Activated CD4-positive, CD25-positive, alpha-beta regulatory T cell treated with anti-CD3 and anti-CD28 coated beads, Interleukin-2, amount 50 U/mL, for 16 hours (primary cell): Measurements from ENCODE around the gene GPR160.

Experiments
- DNase-seq: peaks from one replicate; pipeline ENCODE4 v3.0.0-alpha.2; 2020; ENCODE audit warnings: low read depth, low spot score

Gene GPR160

DNA sequence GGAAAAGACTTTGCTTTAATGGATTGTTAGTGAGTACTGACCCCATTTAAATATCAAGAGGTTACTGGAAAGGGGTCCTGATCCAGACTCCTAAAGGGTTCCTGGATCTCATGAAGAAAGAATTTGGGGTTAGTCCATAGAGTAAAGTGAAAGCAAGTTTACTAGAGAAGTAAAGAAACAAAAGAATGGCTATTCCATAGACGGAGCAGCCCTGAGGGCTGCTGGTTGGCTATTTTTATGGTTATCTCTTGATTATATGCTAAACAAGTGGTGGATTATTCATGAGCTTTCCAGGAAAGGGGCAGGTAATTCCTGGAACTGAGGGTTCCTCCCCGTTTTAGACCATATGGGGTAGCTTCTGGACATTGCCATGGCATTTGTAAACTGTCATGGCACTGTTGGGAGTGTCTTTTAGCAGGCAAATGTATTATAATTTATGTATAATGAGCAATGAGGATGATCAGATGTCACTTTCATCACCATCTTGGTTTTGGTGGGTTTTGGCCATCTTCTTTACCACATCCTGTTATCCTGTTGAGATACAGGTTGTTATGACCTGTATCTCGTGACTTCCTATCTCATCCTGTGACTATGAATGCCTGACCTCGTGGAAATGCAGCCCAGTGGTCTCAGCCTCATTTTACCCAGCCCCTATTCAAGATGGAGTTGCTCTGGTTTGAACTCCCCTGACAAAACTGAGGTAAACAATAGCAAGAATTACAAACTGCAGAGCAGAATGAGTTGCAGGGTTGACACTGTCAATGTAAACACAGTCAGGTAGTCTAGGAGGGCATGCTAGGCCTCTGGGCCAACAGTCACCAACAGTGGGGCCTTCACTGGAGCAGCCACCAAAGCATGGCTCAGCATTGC, 10.3 kb upstream of the GPR160 start:
- no peak for DNase-seq

DNA sequence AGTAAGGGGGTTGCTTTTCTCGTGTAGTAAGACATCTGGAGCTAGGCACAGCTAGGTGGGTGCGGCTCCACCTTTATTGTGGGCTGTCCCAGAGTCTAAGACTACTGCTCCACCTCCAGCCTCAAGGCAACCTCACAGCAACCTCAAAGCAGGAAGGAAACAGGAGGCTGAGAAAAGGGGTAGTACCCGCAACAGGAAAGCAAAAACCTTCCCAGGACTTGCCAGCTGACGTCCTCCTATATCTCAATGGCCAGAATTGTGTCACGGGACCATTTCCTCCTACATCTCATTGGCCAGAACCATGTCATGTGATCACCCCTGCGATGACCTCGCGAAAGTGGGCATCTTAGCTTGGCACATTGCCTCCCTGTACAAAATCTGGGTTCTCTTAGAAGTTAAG, 4.3 kb upstream of the GPR160 start:
- DNase-seq = no peak

DNA sequence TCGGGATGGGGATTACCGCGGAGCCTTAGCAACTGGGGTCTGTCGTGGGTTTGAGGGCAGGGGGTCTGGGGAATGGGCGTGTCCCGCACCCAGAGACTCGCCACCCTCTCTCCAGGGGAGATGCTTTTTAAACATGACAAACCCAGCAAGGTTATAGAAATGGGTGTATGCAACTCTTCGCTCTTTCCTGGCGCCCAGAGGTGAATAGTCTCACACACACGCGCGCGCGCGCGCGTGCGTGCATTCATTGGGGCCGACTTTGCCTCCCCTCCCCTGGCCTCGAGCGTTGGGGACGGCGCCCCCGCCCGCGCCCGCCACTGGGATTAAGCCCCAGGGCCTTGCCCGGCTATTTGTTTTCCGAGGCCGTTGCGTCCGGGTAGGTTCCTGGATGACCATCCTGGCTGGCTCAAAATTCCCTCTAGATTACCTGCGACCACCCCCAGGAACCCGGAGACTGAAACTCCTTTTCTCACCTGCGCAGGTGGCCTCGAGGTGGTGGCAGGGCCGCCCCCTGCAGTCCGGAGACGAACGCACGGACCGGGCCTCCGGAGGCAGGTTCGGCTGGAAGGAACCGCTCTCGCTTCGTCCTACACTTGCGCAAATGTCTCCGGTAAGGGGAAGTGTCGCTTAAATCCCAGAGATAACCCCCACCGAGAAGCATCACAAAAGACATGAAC, 777 bp downstream of the GPR160 start:
- no peak for DNase-seq

DNA sequence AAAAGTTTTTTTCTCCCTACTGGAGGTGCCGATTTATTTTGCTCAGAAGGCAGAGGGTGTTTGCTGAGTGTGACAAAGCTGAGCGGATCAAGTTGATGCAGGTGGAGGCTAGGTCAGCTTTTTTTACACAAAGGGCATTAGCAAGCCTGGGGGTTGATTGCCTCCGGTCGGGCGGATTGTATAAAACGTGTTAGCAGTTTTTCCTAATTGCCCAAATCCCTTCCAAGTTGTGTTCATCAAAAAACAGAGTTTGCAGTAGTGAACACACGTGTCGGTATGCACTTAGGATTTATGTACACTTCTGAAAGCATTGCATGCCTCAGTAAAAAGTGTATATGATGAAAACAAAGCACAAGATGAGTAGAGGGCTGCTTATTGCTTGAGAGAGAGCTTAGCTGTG, 2.6 kb downstream of the GPR160 start:
- DNase-seq = no peak

DNA sequence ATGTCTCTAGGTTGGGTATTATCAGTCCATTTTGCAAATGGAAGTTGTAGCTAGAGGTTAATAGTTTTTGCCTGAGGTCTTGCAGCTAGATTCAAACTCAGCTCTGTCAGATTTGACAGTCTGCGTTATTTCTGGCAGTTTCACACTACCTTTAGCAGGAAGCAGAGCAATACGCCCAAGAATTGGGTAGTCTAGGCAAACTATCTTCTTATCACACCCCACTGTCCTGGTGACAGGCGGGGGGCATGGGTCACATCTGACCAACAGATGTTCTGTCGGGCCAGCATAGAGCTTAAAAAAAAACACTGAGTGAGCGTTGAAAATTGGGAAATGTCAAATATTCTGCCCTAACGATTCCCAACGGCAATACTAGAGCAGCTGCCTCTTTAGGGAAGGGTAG, 5.7 kb downstream of the GPR160 start:
- no peak for DNase-seq

DNA sequence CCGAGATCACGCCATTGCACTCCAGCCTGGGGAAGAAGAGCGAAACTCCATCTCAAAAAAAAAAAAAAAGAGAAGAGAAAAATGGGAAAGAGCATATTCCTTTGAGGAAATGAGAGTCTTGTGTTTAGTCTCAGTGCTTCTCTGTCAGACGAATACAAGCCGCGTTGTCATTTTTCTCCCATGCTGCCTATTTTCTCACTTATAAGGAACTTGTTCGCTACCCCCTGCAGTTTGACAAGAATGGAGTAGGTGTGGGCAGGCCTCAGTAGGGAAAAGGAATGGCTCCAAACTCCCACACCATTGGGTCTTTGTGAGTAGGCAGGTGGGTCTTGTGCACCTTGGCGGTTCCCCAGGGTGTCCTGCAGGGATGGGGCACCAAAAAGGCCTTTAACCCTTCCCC, 6.5 kb downstream of the GPR160 start:
- no peak for DNase-seq

GRCh38 chr3:170044795-170045244, 7.0 kb downstream of the GPR160 start:
- no peak for DNase-seq

DNA sequence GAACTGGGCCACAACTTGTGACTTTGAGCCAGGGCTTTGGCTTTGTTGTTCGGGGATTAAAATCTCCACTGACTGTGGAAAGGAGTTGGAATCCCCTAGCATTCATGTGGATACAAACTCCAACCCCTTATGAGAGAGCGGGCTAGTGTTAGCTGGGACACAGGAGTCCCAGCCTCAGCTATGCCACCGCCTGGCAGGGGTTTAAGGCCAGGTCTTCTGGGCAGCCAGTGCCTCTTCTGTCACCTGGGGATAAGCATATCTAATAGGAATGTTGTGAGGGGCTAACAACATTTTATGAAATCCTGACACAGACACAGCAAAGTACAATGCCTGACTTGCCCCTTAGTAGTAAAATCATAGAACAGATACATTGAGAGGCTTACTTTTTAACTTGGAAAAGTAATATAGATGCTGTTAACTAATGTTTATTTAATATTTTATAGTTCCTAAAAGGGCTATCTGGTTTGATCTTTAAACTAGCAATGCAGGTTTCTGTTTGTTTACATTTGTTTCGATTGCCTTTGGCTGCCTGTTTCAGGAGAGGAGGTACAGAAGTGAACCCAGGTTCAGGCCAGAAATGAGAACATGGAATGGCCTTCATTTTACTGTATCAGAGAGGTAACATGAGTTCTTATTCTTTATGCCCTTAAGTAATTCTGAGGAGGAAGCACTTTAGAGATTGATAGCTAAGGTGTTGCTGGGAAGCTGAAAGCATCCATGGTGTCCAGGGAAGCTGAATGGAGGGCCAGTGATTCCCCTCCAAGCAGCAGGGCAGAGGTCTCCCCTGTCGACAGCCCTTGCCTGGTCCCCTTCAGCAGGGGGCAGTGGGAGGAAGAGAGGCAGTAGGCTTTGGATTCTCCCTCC, 8.7 kb downstream of the GPR160 start:
- DNase-seq = no peak

DNA sequence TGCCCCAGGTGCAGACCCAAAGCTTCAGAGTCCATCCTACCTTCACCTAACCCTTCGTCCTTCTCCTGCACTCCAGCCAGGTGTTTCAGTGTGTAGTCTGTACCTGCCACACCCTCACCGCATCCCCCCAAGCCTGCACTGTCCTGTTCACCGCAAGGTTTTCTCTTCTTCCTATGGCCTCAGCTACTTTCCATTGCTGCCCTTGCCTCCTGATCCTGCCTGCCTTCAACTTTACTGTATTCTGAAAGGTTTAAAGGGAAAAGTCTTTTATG, 9.3 kb downstream of the GPR160 start:
- DNase-seq = no peak

- DNase-seq = no peak
Observed at GRCh38 chr3:170049146-170050000, 11.6 kb downstream of the GPR160 start.

DNA sequence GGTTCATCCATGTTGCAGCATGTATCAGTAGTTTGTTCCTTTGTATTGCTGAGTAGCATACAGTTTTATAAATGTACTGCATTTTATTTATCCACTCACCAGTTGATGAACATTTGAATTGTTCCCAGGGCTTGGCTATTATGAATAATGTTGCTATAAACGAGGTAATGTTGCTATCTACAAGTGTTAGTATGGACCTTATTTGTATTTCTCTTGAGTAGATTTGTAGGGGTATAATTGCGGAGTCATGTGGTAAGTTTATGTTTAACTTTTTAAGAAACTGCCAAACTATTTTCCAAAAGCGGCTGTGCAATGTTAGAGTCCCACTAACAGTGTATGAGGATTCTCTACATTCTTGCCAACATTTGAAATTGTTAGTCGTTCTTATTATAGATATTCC, 13.0 kb downstream of the GPR160 start:
- no peak for DNase-seq

DNA sequence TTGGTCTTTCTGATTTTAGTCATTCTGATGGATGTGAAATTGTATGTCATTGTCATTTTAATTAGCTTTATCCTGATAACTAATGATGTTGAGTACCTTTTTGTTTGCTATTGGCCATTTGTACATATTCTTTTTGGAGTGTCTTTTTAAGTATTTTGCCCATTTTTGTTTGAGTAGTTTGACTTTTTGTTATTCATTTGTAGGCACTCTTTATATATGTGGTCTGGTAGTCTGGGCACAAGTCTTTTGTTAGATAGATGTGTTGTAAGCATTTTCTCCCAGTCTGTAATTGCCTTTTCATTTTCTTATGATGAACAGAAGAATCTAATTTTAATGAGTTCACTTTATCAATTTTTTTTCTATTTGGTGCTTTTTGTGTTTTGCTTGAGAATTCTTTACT, 14.6 kb downstream of the GPR160 start:
- DNase-seq = no peak

DNA sequence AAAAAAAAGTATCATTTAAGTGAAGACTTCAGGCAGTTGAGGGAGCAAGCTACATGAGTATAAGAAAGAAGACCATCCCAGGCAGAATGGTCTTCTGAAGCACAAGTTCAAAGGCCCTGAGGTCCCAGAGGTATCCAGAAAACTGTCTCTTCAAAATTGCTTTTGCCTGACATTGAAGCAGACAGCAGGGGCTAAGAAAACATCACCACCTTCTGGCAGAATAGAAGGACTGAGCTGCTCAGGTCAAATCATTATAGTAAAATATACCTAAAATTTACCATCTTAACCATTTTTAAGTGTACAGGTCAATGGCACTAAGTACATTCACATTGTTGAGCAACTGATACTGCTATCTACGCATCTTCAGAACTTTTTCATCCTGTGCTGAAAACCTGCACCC, 16.4 kb downstream of the GPR160 start:
- no peak for DNase-seq

- no peak for DNase-seq
Observed at GRCh38 chr3:170055209-170055608, 17.4 kb downstream of the GPR160 start.

DNA sequence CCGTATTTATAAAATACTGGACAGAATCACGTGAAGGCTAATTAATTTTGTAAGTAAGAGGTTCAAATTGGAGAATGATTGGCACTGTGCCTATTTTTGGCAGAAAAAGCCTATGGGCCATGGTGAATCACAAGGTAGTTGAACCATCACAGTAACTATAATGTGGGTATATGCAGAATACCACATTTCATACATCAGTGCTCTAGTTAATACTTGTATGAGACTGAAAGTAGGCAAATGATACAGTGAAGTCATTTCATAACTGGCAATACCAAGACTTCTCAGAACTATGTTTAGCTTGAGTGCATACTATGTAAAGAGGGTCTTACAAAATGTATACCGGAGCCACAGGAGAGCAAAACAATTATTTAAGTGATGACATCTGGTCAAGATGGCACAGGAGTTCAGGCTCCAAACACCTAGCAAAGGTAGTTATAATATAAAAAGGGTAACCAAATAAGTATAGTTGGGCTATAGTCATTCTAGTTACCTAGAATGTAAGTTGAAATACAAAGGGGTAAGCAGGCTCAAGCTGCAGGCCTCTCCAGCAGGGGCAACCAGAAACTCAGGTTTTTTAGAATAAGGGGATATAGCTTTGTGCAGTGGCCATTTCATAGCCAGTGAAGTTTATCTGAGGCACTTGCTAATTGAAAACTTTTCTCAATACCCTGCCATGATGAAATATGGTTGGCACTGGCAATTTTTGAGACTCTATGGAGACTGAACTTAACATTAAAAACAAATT, 19.1 kb downstream of the GPR160 start:
- no peak for DNase-seq

DNA sequence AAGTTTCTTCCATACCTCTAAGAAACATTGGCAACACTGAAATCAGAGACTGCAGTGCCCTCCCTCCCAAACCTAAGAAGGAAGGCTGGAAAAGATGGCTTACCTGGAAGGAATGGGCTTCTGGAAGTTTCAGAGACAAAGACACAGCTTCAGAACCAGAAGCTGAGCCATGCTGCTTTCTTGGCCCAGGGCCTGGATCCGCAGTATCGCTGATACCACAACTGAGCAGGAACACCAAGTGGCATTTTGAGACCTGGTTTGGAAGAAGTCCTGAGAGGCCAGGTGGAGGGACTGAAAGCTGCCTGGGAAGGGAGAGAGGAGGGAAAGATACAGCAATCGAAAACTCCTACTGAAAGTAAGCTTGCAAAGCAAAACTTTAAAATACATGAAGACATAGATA, 19.8 kb downstream of the GPR160 start:
- DNase-seq = no peak

- no peak for DNase-seq
Observed at GRCh38 chr3:170058127-170058526, 20.3 kb downstream of the GPR160 start.

DNA sequence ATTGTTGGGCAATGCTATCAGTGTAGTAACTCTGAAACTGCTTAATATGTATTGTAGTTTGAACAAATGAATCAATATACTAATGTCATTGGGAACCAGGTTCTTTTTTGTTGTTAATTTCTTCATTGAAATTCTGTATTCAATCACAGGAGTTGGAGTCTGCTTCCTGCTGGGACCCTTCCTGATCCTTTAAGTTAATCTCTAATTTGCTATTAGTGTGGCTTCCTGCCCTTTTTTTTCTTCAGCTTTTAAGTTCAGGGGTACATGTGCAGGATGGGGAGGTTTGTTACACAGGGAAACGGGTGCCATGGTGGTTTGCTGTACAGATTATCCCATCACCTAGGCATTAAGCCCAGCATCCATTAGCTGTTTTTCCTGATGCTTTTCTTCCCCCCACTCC, 21.7 kb downstream of the GPR160 start:
- DNase-seq = no peak

- no peak for DNase-seq
Observed at GRCh38 chr3:170062068-170062467, 24.3 kb downstream of the GPR160 start.

GRCh38 chr3:170062769-170063168, 25.0 kb downstream of the GPR160 start:
- DNase-seq = no peak

- DNase-seq = no peak
Observed at GRCh38 chr3:170063691-170064090, 25.9 kb downstream of the GPR160 start.
